Natural killer cell (primary cell): ENCODE data around the gene CACNA1C. TPM values are rescaled to one million over a fixed set of nuclear protein-coding genes. Genes with fewer than 3 reads are reported as not detected.

Experiments used
- ATAC-seq, 3 donors: fragments of 150-1000 bp in 2 of 3; fragments of 200-7000 bp in 1 of 3; cut with Tn5 transposase; 1 replicate in 1 of 3; 2 replicates in 2 of 3; pipeline ENCODE4 v1.10.0; 2021; ENCODE audit warnings: mild to moderate bottlenecking in 2 of 3, moderate library complexity in 2 of 3
- DNase-seq, 2 donors: peaks; one replicate each; pipeline versions ENCODE4 v3.0.0 to v3.0.0-alpha.2; 2013 to 2021; ENCODE audit warnings: mixed read lengths in 1 of 2
- H3K27ac ChIP-seq: one replicate; pipeline ENCODE4 v1.5.1; 2013; ENCODE audit warnings: mild to moderate bottlenecking, low read length
- H3K27me3 ChIP-seq: one replicate; pipeline ENCODE4 v1.6.1; 2013; ENCODE audit warnings: low read length; ENCODE audit not compliant: control insufficient read depth, insufficient read depth
- H3K36me3 ChIP-seq: one replicate; pipeline ENCODE4 v1.6.1; 2013; ENCODE audit warnings: low read length; ENCODE audit not compliant: control insufficient read depth, insufficient read depth
- H3K4me1 ChIP-seq: one replicate; pipeline ENCODE4 v1.6.1; 2013; ENCODE audit warnings: low read length; ENCODE audit not compliant: control insufficient read depth, insufficient read depth
- H3K4me3 ChIP-seq: one replicate; pipeline ENCODE4 v1.5.1; 2013; ENCODE audit warnings: low read length
- H3K9me3 ChIP-seq: one replicate; pipeline ENCODE4 v1.6.1; 2013; ENCODE audit warnings: low read length; ENCODE audit not compliant: control insufficient read depth, insufficient read depth
- H3K27ac Mint-ChIP-seq, 2 donors: one replicate each; pipeline ENCODE4 v1.8.0; 2022; ENCODE audit warnings: mild to moderate bottlenecking in 2 of 2, mixed read lengths in 2 of 2, moderate library complexity in 1 of 2
- H3K27me3 Mint-ChIP-seq, 2 donors: one replicate each; pipeline ENCODE4 v1.8.0; 2022; ENCODE audit warnings: low read depth in 2 of 2, mixed read lengths in 2 of 2
- H3K36me3 Mint-ChIP-seq: one replicate; pipeline ENCODE4 v1.8.0; 2022; ENCODE audit warnings: mixed read lengths
- H3K4me1 Mint-ChIP-seq, 2 donors: one replicate each; pipeline ENCODE4 v1.8.0; 2022; ENCODE audit warnings: mixed read lengths in 2 of 2
- H3K4me3 Mint-ChIP-seq: one replicate; pipeline ENCODE4 v1.8.0; 2022; ENCODE audit warnings: mild to moderate bottlenecking, moderate library complexity, mixed read lengths
- H3K9me3 Mint-ChIP-seq, 2 donors: one replicate each; pipeline ENCODE4 v1.8.0; 2022; ENCODE audit warnings: mixed read lengths in 2 of 2
- CTCF ChIP-seq: fragments of 200-600 bp; IDR thresholded peaks from one replicate; pipeline ENCODE4 v1.8.0; 2022; ENCODE audit warnings: antibody characterized with exemption
- WGBS: methylation state at CpG from one replicate; pipeline ENCODE4 v1.1.7; 2013; ENCODE audit warnings: missing lambda C conversion rate; ENCODE audit not compliant: insufficient coverage; 5-methylcytosine and 5-hydroxymethylcytosine counted together
- intact Hi-C: fragments of 100-400 bp; cut with micrococcal nuclease; formaldehyde crosslinking; loops from one replicate; pipeline ENCODE4 v1.14.2; 2022
- total RNA-seq, 4 donors: library from RNA; stranded (reverse); fragments of 120-200 nt in 1 of 4; gene quantifications; one replicate each; pipeline versions ENCODE4 v1.2.3 to v1.2.4, GENCODE V29; 2013 to 2022

Gene CACNA1C
- total RNA-seq, 3 donors from 2014 or later (not counting 1 experiment from before 2014, with no cell fraction given) = 0.07 to 0.35 (median 0.08) TPM

GRCh38 chr12:2341051-2341751, 288.4 kb downstream of the CACNA1C start:
- Histone ChIP-seq H3K27me3 (no peaks in the 10 kb centered on the region), H3K4me1 (peaks cover 5% of the 10 kb centered on the region), H3K4me3 (no peak overlapping the region), H3K9me3 (no peaks in the 10 kb centered on the region), H3K36me3 (no peaks in the 10 kb centered on the region), H3K27ac (no peak overlapping the region)
- H3K36me3 Mint-ChIP-seq = no peaks in the 10 kb centered on the region
- no peaks in the 10 kb centered on the region for H3K4me1 Mint-ChIP-seq
- intact Hi-C loops = no loop called here
- peaks cover 2 to 16% of the 10 kb centered on the region in 2 donors for H3K27me3 Mint-ChIP-seq
- DNase-seq = no peak
- no peak overlapping the region for H3K27ac Mint-ChIP-seq
- 87% methylated on average over 15 of the region's 15 CpGs for WGBS
- H3K4me3 Mint-ChIP-seq = no peak overlapping the region
- H3K9me3 Mint-ChIP-seq = no peaks in the 10 kb centered on the region
- no peak for TF ChIP-seq CTCF
- no peak for ATAC-seq

- H3K36me3 ChIP-seq = no peaks in the 10 kb centered on the region
- peaks cover 5% of the 10 kb centered on the region for H3K4me1 ChIP-seq
- H3K36me3 Mint-ChIP-seq = no peaks in the 10 kb centered on the region
- no peak overlapping the region for H3K27ac ChIP-seq
- intact Hi-C loops = no loop called here
- no peak for TF ChIP-seq CTCF
- H3K27me3 Mint-ChIP-seq = peaks cover 2 to 16% of the 10 kb centered on the region in 2 donors
- no peak overlapping the region for H3K27ac Mint-ChIP-seq
- no peak overlapping the region for H3K4me3 Mint-ChIP-seq
- H3K9me3 ChIP-seq = no peaks in the 10 kb centered on the region
- DNase-seq (no peak), ATAC-seq (peak in 2 of 3 donors; percentile 10 to 46)
- 86% methylated on average over 7 of the region's 7 CpGs for WGBS
- H3K4me3 ChIP-seq = no peak overlapping the region
- no peaks in the 10 kb centered on the region for H3K4me1 Mint-ChIP-seq
- no peaks in the 10 kb centered on the region for H3K9me3 Mint-ChIP-seq
- no peaks in the 10 kb centered on the region for H3K27me3 ChIP-seq
These were observed 289.1 kb downstream of the CACNA1C start for GRCh38 chr12:2341871-2342270.

- Mint-ChIP-seq H3K4me1 (no peaks in the 10 kb centered on the region), H3K27ac (no peak overlapping the region), H3K36me3 (no peaks in the 10 kb centered on the region), H3K27me3 (peaks cover 0 to 10% of the 10 kb centered on the region in 2 donors), H3K4me3 (no peak overlapping the region), H3K9me3 (no peaks in the 10 kb centered on the region)
- DNase-seq = no peak
- Histone ChIP-seq H3K27me3 (no peaks in the 10 kb centered on the region), H3K27ac (no peak overlapping the region), H3K4me3 (no peak overlapping the region), H3K36me3 (no peaks in the 10 kb centered on the region), H3K9me3 (no peaks in the 10 kb centered on the region), H3K4me1 (peaks cover 5% of the 10 kb centered on the region)
- WGBS = 62% methylated on average over 4 of the region's 4 CpGs
- TF ChIP-seq CTCF = no peak
- intact Hi-C loops = no loop called here
- ATAC-seq = no peak
These were observed 290.9 kb downstream of the CACNA1C start for GRCh38 chr12:2343681-2344080.

GRCh38 chr12:2344476-2344875, 291.7 kb downstream of the CACNA1C start:
- peaks cover 5% of the 10 kb centered on the region for H3K4me1 ChIP-seq
- 100% methylated on average over 1 of the region's 2 CpGs for WGBS
- Mint-ChIP-seq H3K36me3 (no peaks in the 10 kb centered on the region), H3K27ac (no peak overlapping the region), H3K4me1 (no peaks in the 10 kb centered on the region), H3K4me3 (no peak overlapping the region), H3K9me3 (no peaks in the 10 kb centered on the region), H3K27me3 (peaks cover 0 to 10% of the 10 kb centered on the region in 2 donors)
- H3K9me3 ChIP-seq = no peaks in the 10 kb centered on the region
- ATAC-seq (no peak), DNase-seq (no peak)
- no peak overlapping the region for H3K27ac ChIP-seq
- no peak overlapping the region for H3K4me3 ChIP-seq
- no peak for TF ChIP-seq CTCF
- H3K27me3 ChIP-seq = no peaks in the 10 kb centered on the region
- intact Hi-C loops = no loop called here
- no peaks in the 10 kb centered on the region for H3K36me3 ChIP-seq
